K562 (cell line): ENCODE measurements around the gene UBE2L5. TPM values are rescaled to one million over a fixed set of nuclear protein-coding genes. Genes with fewer than 3 reads are reported as not detected.

Experiments used
- ATAC-seq: fragments of 200-7000 bp; cut with Tn5 transposase; 3 replicates; pipeline ENCODE4 v1.9.1; 2020; ENCODE audit warnings: moderate library complexity
- BruUV-seq: library from RNA; stranded (reverse); fragments of 400-500 nt; replicated peaks from 2 replicates; lab custom pipeline; 2021; lab: Mats Ljungman, UMichigan
- CTCF ChIA-PET: fragments of 300-600 bp; formaldehyde crosslinking; extraction: SDS; loops from one replicate; lab custom pipeline; 2021; ENCODE audit warnings: low intra/inter-chr PET ratio; lab: Yijun Ruan, JAX
- POLR2A ChIA-PET: fragments of 300-600, 350-650 bp; sonication (Branson Sonifier 250); formaldehyde crosslinking; extraction: SDS; loops from one replicate; lab custom pipeline; 2021; ENCODE audit warnings: antibody characterized with exemption, inconsistent platforms; lab: Yijun Ruan, JAX
- DNase-seq, 4 experiments: peaks; one replicate each; pipeline versions ENCODE4 v3.0.0 to v3.0.0-alpha.2; 2011 to 2018; ENCODE audit warnings: low spot score in 3 of 4, mixed read lengths in 3 of 4; ENCODE audit errors: extremely low read depth in 1 of 4
- FAIRE-seq: peaks from 2 replicates; lab custom pipeline; 2011; peaks lifted over from hg19 to GRCh38; lab: Jason Lieb, UNC
- H2AFZ ChIP-seq: 2 replicates; pipeline ENCODE4 v1.6.0; 2011; ENCODE audit warnings: low read depth, low read length, control low read depth, inconsistent platforms
- H3K27ac ChIP-seq: fragments of 200-600 bp; 3 replicates; pipeline ENCODE4 v1.8.0; 2011; ENCODE audit warnings: low read depth, mild to moderate bottlenecking, control low read depth, inconsistent platforms, low read length, moderate library complexity, mixed read lengths; ENCODE audit errors: extremely low read depth
- H3K27me3 ChIP-seq, 2 experiments: fragments of 300-600 bp in 1 of 2; 2 replicates in 1 of 2; 3 replicates in 1 of 2; pipeline versions ENCODE4 v1.6.0 to v1.8.0; 2011; ENCODE audit warnings: inconsistent platforms in 2 of 2, low read length in 2 of 2, mild to moderate bottlenecking in 1 of 2, mixed read lengths in 1 of 2, moderate library complexity in 1 of 2; ENCODE audit not compliant: control insufficient read depth in 2 of 2, insufficient read depth in 2 of 2
- H3K36me3 ChIP-seq: fragments of 300-600 bp; 3 replicates; pipeline ENCODE4 v1.8.0; 2011; ENCODE audit warnings: mild to moderate bottlenecking, low read length, inconsistent platforms; ENCODE audit not compliant: control insufficient read depth, insufficient read depth
- H3K4me1 ChIP-seq, 2 experiments: fragments of 200-600 bp in 1 of 2; replicated peaks in 1 of 2; 2 replicates in 1 of 2; 3 replicates in 1 of 2; pipeline versions ENCODE4 v1.5.1 to v1.8.0; 2011; ENCODE audit warnings: inconsistent platforms in 2 of 2, low read length in 2 of 2, mild to moderate bottlenecking in 1 of 2, mixed read lengths in 1 of 2, moderate library complexity in 1 of 2; ENCODE audit not compliant: control insufficient read depth in 2 of 2, insufficient read depth in 2 of 2
- H3K4me2 ChIP-seq: 2 replicates; pipeline ENCODE4 v1.6.1; 2011; ENCODE audit warnings: low read length, control low read depth, inconsistent platforms, mixed read lengths; ENCODE audit not compliant: insufficient read depth
- H3K4me3 ChIP-seq: fragments of 200-600 bp; sonication (generic), shearing (Covaris generic); 2 replicates; pipeline ENCODE4 v1.5.1; 2016; ENCODE audit warnings: control low read depth, inconsistent platforms
- H3K79me2 ChIP-seq: fragments of 200-600 bp; 3 replicates; pipeline ENCODE4 v1.8.0; 2011; ENCODE audit warnings: low read length, inconsistent platforms; ENCODE audit not compliant: control insufficient read depth, insufficient read depth
- H3K9ac ChIP-seq, 2 experiments: 2 replicates each; pipeline versions ENCODE4 v1.6.0 to v1.6.1; 2011; ENCODE audit warnings: low read depth in 2 of 2, low read length in 2 of 2, control low read depth in 1 of 2, inconsistent platforms in 1 of 2, mild to moderate bottlenecking in 1 of 2, mixed read lengths in 1 of 2; ENCODE audit not compliant: insufficient read depth in 1 of 2
- H3K9me1 ChIP-seq: one replicate; pipeline ENCODE4 v1.6.0; 2011; ENCODE audit warnings: inconsistent platforms, mild to moderate bottlenecking, low read length, moderate library complexity; ENCODE audit not compliant: control insufficient read depth, insufficient read depth
- H3K9me3 ChIP-seq: replicated peaks from 2 replicates; pipeline ENCODE4 v1.5.1; 2011; ENCODE audit warnings: low read depth, low read length, inconsistent platforms; ENCODE audit not compliant: control insufficient read depth, insufficient read depth
- H4K20me1 ChIP-seq: replicated peaks from 2 replicates; pipeline ENCODE4 v1.6.1; 2011; ENCODE audit warnings: low read length, inconsistent platforms, mixed read lengths; ENCODE audit not compliant: control insufficient read depth, insufficient read depth
- ARID1B ChIP-seq: fragments of 450-650 bp; IDR thresholded peaks from 2 replicates; pipeline ENCODE4 v1.6.1; 2016; ENCODE audit warnings: antibody characterized with exemption, mild to moderate bottlenecking, inconsistent platforms
- ARNT ChIP-seq, 2 experiments: fragments of 450-650 bp; IDR thresholded peaks; 2 replicates each; pipeline ENCODE4 v1.6.1; 2016; ENCODE audit warnings: mild to moderate bottlenecking in 1 of 2
- FOXP1 ChIP-seq: sonication (generic); formaldehyde crosslinking; IDR thresholded peaks from 2 replicates; pipeline ENCODE4 v1.8.0; 2022; ENCODE audit warnings: mild to moderate bottlenecking, missing genetic modification reagents
- HMGN3 ChIP-seq: IDR thresholded peaks from 2 replicates; pipeline ENCODE4 v1.6.1; 2011; ENCODE audit warnings: borderline replicate concordance, low read depth, mild to moderate bottlenecking, mixed read lengths, low read length; ENCODE audit not compliant: insufficient read length; ENCODE audit errors: extremely low read depth
- NR3C1 ChIP-seq: sonication (generic); formaldehyde crosslinking; IDR thresholded peaks from 2 replicates; pipeline ENCODE4 v1.8.1; 2022; ENCODE audit warnings: missing genetic modification reagents
- POLR3G ChIP-seq: IDR thresholded peaks from 2 replicates; pipeline ENCODE4 v1.6.1; 2011; ENCODE audit not compliant: insufficient read length, insufficient replicate concordance; ENCODE audit errors: extremely low read depth
- SMARCB1 ChIP-seq: IDR thresholded peaks from 2 replicates; pipeline ENCODE4 v1.6.1; 2011; ENCODE audit warnings: improper control_type of control experiment, low read depth; ENCODE audit not compliant: insufficient read length
- SMARCC2 ChIP-seq: fragments of 450-650 bp; IDR thresholded peaks from 2 replicates; pipeline ENCODE4 v1.6.1; 2017; ENCODE audit warnings: antibody characterized with exemption, moderate library complexity, mild to moderate bottlenecking, low read depth
- ZNF778 ChIP-seq: fragments of 450-650 bp; formaldehyde crosslinking; IDR thresholded peaks from 2 replicates; pipeline ENCODE4 v1.4.0; 2020; ENCODE audit warnings: mild to moderate bottlenecking, moderate library complexity
- WGBS: fragments of 100-300 bp; shearing (Covaris generic); methylation state at CpG from one replicate; pipeline ENCODE4 v1.1.6; 2016; ENCODE audit warnings: low coverage, mixed read lengths; ENCODE audit not compliant: insufficient coverage; ENCODE audit errors: missing lambda C conversion rate; 5-methylcytosine and 5-hydroxymethylcytosine counted together
- in situ Hi-C: fragments of 300-500 bp; cut with MboI; formaldehyde crosslinking; loops from 4 replicates; pipeline ENCODE4 v1.15.0; 2018; ENCODE audit warnings: inconsistent platforms, mixed read lengths
- intact Hi-C: fragments of 100-400 bp; cut with micrococcal nuclease; formaldehyde crosslinking; loops from 2 replicates; pipeline ENCODE4 v1.14.2; 2022
- polyA plus RNA-seq, 8 experiments: library from polyadenylated mRNA; depleted of rRNA in 4 of 8; stranded (reverse) in 5 of 8; unstranded in 3 of 8; fragments of >200 nt; fragmentation: Nextera tagmentation in 2 of 8; fragmentation: Illumina TruSeq in 1 of 8; extraction: Ambion mirVana in 2 of 8; extraction: Trizol in 1 of 8; gene quantifications; 2 replicates each; pipeline versions ENCODE4 v1.2.1 to v1.2.3, GENCODE V29; 2011 to 2014; ENCODE audit warnings: inconsistent platforms in 1 of 8, missing spikeins in 1 of 8
- total RNA-seq, 7 experiments: library from RNA; depleted of rRNA in 6 of 7; stranded (reverse); fragments of >200 nt in 6 of 7; fragmentation: Illumina TruSeq in 2 of 7; extraction: Trizol in 2 of 7; gene quantifications; 2 replicates each; pipeline versions ENCODE4 v1.2.1 to v1.2.3, GENCODE V29; 2011 to 2021; ENCODE audit warnings: low replicate concordance in 1 of 7
- TF ChIP-seq, protein P1 (sequence below): fragments of 450-650 bp; formaldehyde crosslinking; IDR thresholded peaks from 2 replicates; pipeline ENCODE4 v1.4.0; 2022; ENCODE audit warnings: mild to moderate bottlenecking, moderate library complexity
- TF ChIP-seq, protein P2 (sequence below): fragments of 450-650 bp; IDR thresholded peaks from 2 replicates; pipeline ENCODE4 v1.6.1; 2014; ENCODE audit warnings: low read depth, mild to moderate bottlenecking, moderate library complexity, borderline replicate concordance

The UBE2L5 gene
- total and polyA plus RNA-seq, 9 of the 15 experiments (the other 6 are each of a cell fraction or from before 2014, with no cell fraction given) = 0.22 to 1.5 (median 0.86) TPM; not detected in 6

DNA sequence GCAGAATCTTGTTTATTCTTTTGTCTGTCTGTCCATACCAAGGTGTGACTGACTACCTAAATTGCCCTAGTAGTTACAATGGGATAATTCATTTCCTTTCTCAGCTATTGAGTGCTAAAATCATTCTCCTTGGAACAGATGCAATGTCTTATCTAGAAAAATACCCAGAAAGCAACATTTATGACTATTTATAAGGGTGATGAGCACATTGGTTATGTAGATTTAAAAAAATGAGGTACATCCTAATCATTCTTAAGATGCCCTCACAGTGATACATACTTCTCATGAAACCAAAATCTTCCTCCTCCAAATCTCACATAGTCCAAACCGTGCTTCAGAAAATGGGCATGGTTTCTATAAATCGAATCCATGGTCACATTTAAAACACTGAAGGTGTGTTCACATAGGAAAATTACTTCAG, 11.6 kb upstream of the UBE2L5 start:
- no peak for FAIRE-seq
- intact Hi-C loops = no loop called here
- 8% methylated on average over 2 of the region's 2 CpGs for whole genome bisulfite sequencing

GRCh38 chr13:30412346-30412745, 9.9 kb upstream of the UBE2L5 start:
- CTCF ChIA-PET = no interaction called here
- POLR2A ChIA-PET = no interaction called here
- FAIRE-seq = no peak

More for the DNA sequence above, 11.6 kb upstream of the UBE2L5 start:
- ChIA-PET CTCF (no interaction called here), POLR2A (interaction anchor here (1.1 kb wide), 1 partner anchor 9 kb away, joined by 4 read pairs; no protein-coding TSS in a partner anchor)
- Histone ChIP-seq H3K4me3 (no peak overlapping the region), H3K27me3 (no peaks in the 10 kb centered on the region), H3K27ac (no peak overlapping the region), H3K36me3 (no peaks in the 10 kb centered on the region), H3K9me3 (no peaks in the 10 kb centered on the region; the same call in 1 of the 2 replicates), H2AFZ (no peak overlapping the region), H3K4me2 (no peak overlapping the region), H3K4me1 (peaks cover 4 to 11% of the 10 kb centered on the region in 2 experiments; a peak in 3 of 5 replicates), H4K20me1 (no peaks in the 10 kb centered on the region), H3K9me1 (no peaks in the 10 kb centered on the region), H3K79me2 (no peaks in the 10 kb centered on the region), H3K9ac (no peak overlapping the region)
- DNase-seq (no peak), ATAC-seq (no peak)
- in situ Hi-C loops = no loop called here
- BruUV-seq = no TSS peak
- TF ChIP-seq ZNF778 (no peak), HMGN3 (no peak), FOXP1 (CRISPR knock-in tag) (no peak), SMARCC2 (no peak), ARNT (IDR thresholded peaks at IDR 0.05) (no peak), ARID1B (no peak)

More at GRCh38 chr13:30412346-30412745, 9.9 kb upstream of the UBE2L5 start:
- intact Hi-C loops = no loop called here
- Histone ChIP-seq H3K4me3 (no peak overlapping the region), H2AFZ (no peak overlapping the region), H3K36me3 (no peaks in the 10 kb centered on the region), H3K9me3 (no peaks in the 10 kb centered on the region; the same call in 1 of the 2 replicates), H3K79me2 (no peaks in the 10 kb centered on the region), H4K20me1 (no peaks in the 10 kb centered on the region), H3K4me1 (peaks cover 4 to 11% of the 10 kb centered on the region in 2 experiments; a peak in 3 of 5 replicates), H3K9ac (no peak overlapping the region), H3K4me2 (no peak overlapping the region), H3K9me1 (no peaks in the 10 kb centered on the region), H3K27ac (no peak overlapping the region), H3K27me3 (no peaks in the 10 kb centered on the region)
- in situ Hi-C loops = no loop called here
- ATAC-seq = no peak
- DNase-seq = no peak
- BruUV-seq = no TSS peak
- TF ChIP-seq, protein P1, sequence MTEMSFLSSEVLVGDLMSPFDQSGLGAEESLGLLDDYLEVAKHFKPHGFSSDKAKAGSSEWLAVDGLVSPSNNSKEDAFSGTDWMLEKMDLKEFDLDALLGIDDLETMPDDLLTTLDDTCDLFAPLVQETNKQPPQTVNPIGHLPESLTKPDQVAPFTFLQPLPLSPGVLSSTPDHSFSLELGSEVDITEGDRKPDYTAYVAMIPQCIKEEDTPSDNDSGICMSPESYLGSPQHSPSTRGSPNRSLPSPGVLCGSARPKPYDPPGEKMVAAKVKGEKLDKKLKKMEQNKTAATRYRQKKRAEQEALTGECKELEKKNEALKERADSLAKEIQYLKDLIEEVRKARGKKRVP (CRISPR knock-in tag) = no peak
- TF ChIP-seq SMARCB1 (no peak), POLR3G (no peak), NR3C1 (CRISPR knock-in tag) (no peak)
- TF ChIP-seq, protein P2, sequence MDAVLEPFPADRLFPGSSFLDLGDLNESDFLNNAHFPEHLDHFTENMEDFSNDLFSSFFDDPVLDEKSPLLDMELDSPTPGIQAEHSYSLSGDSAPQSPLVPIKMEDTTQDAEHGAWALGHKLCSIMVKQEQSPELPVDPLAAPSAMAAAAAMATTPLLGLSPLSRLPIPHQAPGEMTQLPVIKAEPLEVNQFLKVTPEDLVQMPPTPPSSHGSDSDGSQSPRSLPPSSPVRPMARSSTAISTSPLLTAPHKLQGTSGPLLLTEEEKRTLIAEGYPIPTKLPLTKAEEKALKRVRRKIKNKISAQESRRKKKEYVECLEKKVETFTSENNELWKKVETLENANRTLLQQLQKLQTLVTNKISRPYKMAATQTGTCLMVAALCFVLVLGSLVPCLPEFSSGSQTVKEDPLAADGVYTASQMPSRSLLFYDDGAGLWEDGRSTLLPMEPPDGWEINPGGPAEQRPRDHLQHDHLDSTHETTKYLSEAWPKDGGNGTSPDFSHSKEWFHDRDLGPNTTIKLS = no peak
